GM10248 (cell line): ENCODE measurements around the gene SPSB1.

Experiments
- CTCF ChIA-PET: fragments of 300-600 bp; sonication (Branson Sonifier 250); formaldehyde crosslinking; extraction: SDS; loops from one replicate; lab custom pipeline; 2021; ENCODE audit warnings: antibody characterized with exemption; lab: Yijun Ruan, JAX
- POLR2A ChIA-PET: fragments of 350-650 bp; sonication (Branson Sonifier 250); formaldehyde crosslinking; extraction: SDS; loops from one replicate; lab custom pipeline; 2020; ENCODE audit warnings: antibody characterized with exemption; lab: Yijun Ruan, JAX
- DNase-seq: peaks from one replicate; pipeline ENCODE4 v3.0.0; 2012; ENCODE audit errors: extremely low spot score
- TF ChIP-seq, protein P1 (sequence below): IDR thresholded peaks from 2 replicates; pipeline ENCODE4 v1.5.1; 2012; ENCODE audit warnings: mild to moderate bottlenecking, low read depth; ENCODE audit errors: extremely low read depth, missing control alignments, control extremely low read depth

SPSB1 gene

DNA sequence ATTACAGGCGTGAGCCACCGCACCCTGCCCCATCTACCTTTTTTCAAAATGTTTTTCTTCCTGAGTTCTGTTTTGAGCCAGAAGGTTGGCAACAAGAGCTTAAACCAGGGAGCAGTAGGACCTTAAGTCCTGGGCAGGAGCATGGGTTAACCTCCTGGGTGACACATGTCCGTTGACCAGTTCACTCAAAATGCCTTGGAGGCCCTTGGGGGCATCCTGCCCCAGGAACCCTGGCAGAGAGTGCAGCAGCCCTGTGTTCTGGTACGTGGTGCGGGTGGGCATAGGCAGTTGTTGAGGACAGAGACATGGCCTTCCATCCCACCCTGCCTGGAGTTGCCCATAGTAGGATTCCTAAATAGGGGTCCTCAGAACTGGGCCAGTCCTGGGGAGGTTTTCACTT lies 46.5 kb upstream of the SPSB1 start:
- POLR2A ChIA-PET: no interaction called here
- TF ChIP-seq, protein P1, sequence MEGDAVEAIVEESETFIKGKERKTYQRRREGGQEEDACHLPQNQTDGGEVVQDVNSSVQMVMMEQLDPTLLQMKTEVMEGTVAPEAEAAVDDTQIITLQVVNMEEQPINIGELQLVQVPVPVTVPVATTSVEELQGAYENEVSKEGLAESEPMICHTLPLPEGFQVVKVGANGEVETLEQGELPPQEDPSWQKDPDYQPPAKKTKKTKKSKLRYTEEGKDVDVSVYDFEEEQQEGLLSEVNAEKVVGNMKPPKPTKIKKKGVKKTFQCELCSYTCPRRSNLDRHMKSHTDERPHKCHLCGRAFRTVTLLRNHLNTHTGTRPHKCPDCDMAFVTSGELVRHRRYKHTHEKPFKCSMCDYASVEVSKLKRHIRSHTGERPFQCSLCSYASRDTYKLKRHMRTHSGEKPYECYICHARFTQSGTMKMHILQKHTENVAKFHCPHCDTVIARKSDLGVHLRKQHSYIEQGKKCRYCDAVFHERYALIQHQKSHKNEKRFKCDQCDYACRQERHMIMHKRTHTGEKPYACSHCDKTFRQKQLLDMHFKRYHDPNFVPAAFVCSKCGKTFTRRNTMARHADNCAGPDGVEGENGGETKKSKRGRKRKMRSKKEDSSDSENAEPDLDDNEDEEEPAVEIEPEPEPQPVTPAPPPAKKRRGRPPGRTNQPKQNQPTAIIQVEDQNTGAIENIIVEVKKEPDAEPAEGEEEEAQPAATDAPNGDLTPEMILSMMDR: no peak
- DNase-seq: no peak
- CTCF ChIA-PET: interaction anchor here (1.5 to 3.1 kb wide), 3 partner anchors 12 to 46 kb away, joined by 3 to 11 read pairs (median 5); partner anchors contain the start of gene H6PD

DNA sequence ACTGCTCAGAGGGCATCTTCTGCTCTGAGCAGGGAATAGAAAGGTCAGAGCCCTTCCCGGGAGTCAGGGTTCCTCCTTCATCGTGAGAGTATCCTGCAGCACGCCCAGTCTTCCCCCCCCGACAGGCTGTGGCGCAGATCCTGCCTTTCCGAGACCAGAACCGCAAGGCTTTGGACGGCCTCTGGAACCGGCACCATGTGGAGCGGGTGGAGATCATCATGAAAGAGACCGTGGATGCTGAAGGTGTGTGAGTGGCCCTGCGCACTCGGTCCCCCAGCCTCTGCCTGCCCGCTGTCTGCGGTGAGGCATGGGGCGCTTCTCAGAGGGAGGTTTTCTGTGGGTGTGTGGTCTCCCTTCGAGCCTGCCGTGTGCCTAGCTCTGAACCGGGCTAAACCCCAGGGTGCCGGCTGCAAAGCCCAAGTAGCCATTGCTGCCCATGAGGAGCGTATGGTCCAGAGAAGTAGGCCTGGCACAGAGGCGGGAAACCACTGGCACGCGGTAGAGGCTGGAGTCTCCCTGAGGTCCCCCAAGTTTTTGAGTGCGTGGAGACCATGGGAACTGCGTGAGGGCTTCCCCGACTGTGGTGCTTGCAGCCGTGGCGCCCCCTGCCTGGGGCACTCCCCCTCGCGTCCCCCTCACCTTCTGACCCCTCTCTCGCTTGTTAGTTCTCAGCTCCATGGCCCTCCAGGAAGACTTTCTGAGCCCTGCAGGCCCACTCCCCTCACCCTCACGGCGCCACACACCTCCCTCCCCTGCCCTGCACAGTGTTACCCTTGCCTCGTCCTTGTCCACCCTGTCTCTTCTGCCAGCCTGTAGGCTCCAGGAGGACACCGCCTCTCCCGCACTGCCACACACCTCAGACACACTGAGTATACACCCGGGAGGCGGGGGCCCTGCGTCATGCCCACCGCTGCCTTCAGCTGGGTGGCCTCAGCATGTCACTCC lies 45.6 kb upstream of the SPSB1 start:
- no peak for DNase-seq
- ChIA-PET CTCF (interaction anchor here (1.7 to 3.1 kb wide), 2 partner anchors 13 to 20 kb away, joined by 5 to 11 read pairs; partner anchors contain the start of gene H6PD), POLR2A (interaction anchor here (0.5 kb wide), 1 partner anchor 10 kb away, joined by 7 read pairs; no protein-coding TSS in a partner anchor)
- TF ChIP-seq, protein P1: no peak

DNA sequence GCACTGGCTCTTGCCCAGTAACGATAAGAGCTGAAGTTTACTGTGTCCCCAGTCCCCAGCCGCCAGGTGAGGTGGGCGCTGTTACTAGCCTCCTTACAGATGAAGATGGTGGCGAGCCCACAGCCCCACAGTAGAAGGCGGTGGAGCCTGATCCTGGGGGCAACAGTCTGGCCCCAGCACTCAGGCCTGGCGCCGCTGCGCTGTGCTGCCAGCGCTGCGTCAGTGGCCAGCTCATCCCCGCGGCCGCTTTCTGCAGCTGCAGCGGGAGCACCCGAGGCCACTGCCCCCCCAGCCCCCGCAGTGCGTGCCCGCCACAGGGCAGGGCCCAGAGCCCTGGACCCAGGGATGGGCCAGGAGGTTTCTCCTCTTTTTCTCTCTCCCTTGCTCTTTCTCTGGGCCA lies 44.8 kb upstream of the SPSB1 start:
- TF ChIP-seq, protein P1: no peak
- ChIA-PET CTCF (interaction anchor here (1.2 kb wide), 1 partner anchor 8 kb away, joined by 4 read pairs; no protein-coding TSS in a partner anchor), POLR2A (no interaction called here)
- DNase-seq: no peak

DNA sequence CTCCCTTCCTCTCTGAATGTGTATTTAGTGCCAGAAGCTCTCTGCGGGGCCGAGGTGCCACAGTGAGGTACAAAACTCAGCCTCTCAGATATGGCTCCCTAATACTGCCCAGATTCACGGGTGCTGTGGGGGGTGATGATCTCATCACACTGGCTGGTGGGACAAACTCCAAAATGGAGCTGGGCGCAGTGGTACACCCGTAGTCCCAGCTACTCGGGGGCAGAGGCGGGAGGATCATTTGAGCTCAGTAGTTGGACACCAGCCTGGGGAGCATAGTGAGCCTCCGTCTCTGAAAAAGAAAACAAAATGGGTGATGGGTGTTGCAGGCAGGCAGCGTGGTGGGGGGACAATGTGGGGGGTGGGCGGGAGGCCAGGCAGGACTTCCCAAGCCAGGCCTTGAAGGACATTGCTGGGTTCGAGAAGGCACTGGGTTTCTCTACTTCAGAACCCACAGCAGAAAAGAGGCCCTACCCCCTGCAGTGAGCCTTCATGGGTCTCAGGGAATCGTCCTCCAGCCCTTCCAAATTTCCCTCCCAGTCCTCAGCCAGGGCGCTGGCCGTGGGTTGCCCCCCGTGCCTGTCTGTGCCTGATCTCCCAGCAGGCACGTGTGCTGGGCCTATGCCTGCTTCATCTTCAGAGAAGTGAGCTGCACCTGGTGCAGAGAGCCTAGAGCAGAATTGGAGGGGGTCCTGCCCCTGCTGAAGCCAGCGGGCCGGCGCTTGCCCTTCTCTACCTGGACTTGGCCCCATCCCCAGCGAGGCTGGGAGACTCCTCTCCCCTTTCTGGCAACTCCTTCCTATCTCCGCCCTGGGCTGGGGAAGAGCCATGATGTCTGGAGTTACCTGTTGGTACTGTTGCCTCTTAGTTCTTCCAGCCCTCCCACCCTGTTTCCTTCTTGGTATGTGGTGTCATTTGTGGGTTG lies 44.1 kb upstream of the SPSB1 start:
- DNase-seq: no peak
- ChIA-PET POLR2A (no interaction called here), CTCF (interaction anchor here (1.2 to 3.0 kb wide), 3 partner anchors 9 to 139 kb away, joined by 4 to 9 read pairs (median 5); partner anchors contain the start of gene H6PD)
- TF ChIP-seq, protein P1: no peak

GRCh38 chr1:9249263-9249533 lies 43.5 kb upstream of the SPSB1 start:
- DNase-seq: no peak
- POLR2A ChIA-PET: no interaction called here
- TF ChIP-seq, protein P1: no peak
- CTCF ChIA-PET: interaction anchor here (0.8 to 3.0 kb wide), 4 partner anchors 15 to 241 kb away, joined by 3 to 9 read pairs (median 4); partner anchors contain the start of gene H6PD
